K562 (cell line): Measurements from ENCODE around the gene GRB2. TPM values are rescaled to one million over a fixed set of nuclear protein-coding genes. Genes with fewer than 3 reads are reported as not detected.

ENCODE experiments used
- ARID2 ChIP-seq: fragments of 450-650 bp; IDR thresholded peaks from 2 replicates; pipeline ENCODE4 v1.6.1; 2017; ENCODE audit warnings: antibody characterized with exemption, mild to moderate bottlenecking
- CEBPG ChIP-seq, 3 experiments: fragments of 200-800 bp in 1 of 3; sonication (Bioruptor generic) in 1 of 3; sonication (generic) in 1 of 3; formaldehyde crosslinking in 1 of 3; IDR thresholded peaks in 2 of 3; conservative IDR thresholded peaks in 1 of 3; 2 replicates each; pipeline versions ENCODE4 v1.6.1 to v1.8.0; 2016 to 2022; ENCODE audit warnings: missing compliant biosample characterization in 2 of 3, missing genetic modification characterization in 2 of 3, mild to moderate bottlenecking in 1 of 3, missing genetic modification reagents in 1 of 3
- CREB1 ChIP-seq, 2 experiments: sonication (generic) in 1 of 2; formaldehyde crosslinking in 1 of 2; IDR thresholded peaks; 2 replicates each; pipeline versions ENCODE4 v1.6.1 to v1.8.0; 2012 to 2022; ENCODE audit warnings: inconsistent platforms in 1 of 2, mild to moderate bottlenecking in 1 of 2, missing genetic modification reagents in 1 of 2, moderate library complexity in 1 of 2
- HNRNPLL ChIP-seq: fragments of 200-400 bp; formaldehyde crosslinking; IDR thresholded peaks from 2 replicates; pipeline ENCODE4 v1.6.1; 2017; ENCODE audit warnings: low read length, low read depth, mild to moderate bottlenecking; ENCODE audit not compliant: poor library complexity, severe bottlenecking
- LEF1 ChIP-seq: fragments of 450-650 bp; IDR thresholded peaks from 2 replicates; pipeline ENCODE4 v1.6.1; 2016; ENCODE audit warnings: mild to moderate bottlenecking
- NR1H2 ChIP-seq: sonication (generic); formaldehyde crosslinking; IDR thresholded peaks from 2 replicates; pipeline ENCODE4 v1.4.0; 2020; ENCODE audit warnings: mild to moderate bottlenecking, missing genetic modification reagents
- NUFIP1 ChIP-seq: fragments of 450-650 bp; IDR thresholded peaks from 2 replicates; pipeline ENCODE4 v1.6.1; 2018; ENCODE audit not compliant: partially characterized antibody
- RAD21 ChIP-seq, 2 experiments: fragments of 250-450 bp in 1 of 2; fragments of 450-650 bp in 1 of 2; sonication (Bioruptor Pico) in 1 of 2; formaldehyde crosslinking in 1 of 2; IDR thresholded peaks in 1 of 2; conservative IDR thresholded peaks in 1 of 2; 2 replicates each; pipeline versions ENCODE4 v1.4.0 to v1.8.0; 2020 to 2022; ENCODE audit warnings: mild to moderate bottlenecking in 2 of 2, moderate library complexity in 1 of 2
- SMAD2 ChIP-seq: fragments of 150-350 bp; IDR thresholded peaks from 2 replicates; pipeline ENCODE4 v1.6.1; 2014; ENCODE audit warnings: low read depth, mild to moderate bottlenecking, low read length
- SRSF3 ChIP-seq: fragments of 200-400 bp; formaldehyde crosslinking; IDR thresholded peaks from 2 replicates; pipeline ENCODE4 v1.6.1; 2016; ENCODE audit warnings: mild to moderate bottlenecking, low read length, moderate library complexity; ENCODE audit not compliant: insufficient read depth
- ZFX ChIP-seq: sonication (generic); formaldehyde crosslinking; IDR thresholded peaks from 2 replicates; pipeline ENCODE4 v1.8.0; 2022; ENCODE audit warnings: mild to moderate bottlenecking, missing genetic modification reagents, moderate library complexity
- ZNF445 ChIP-seq: fragments of 250-450 bp; sonication (Bioruptor Pico); IDR thresholded peaks from 2 replicates; pipeline ENCODE4 v1.4.0; 2020; ENCODE audit warnings: low read depth, mild to moderate bottlenecking, moderate library complexity
- ZNF644 ChIP-seq: fragments of 200-800 bp; sonication (Bioruptor generic); IDR thresholded peaks from 2 replicates; pipeline ENCODE4 v1.6.1; 2016; ENCODE audit warnings: low read depth, missing genetic modification characterization, missing compliant biosample characterization
- polyA plus RNA-seq, 8 experiments: library from polyadenylated mRNA; depleted of rRNA in 4 of 8; stranded (reverse) in 5 of 8; unstranded in 3 of 8; fragments of >200 nt; fragmentation: Nextera tagmentation in 2 of 8; fragmentation: Illumina TruSeq in 1 of 8; extraction: Ambion mirVana in 2 of 8; extraction: Trizol in 1 of 8; gene quantifications; 2 replicates each; pipeline versions ENCODE4 v1.2.1 to v1.2.3, GENCODE V29; 2011 to 2014; ENCODE audit warnings: inconsistent platforms in 1 of 8, missing spikeins in 1 of 8
- total RNA-seq, 7 experiments: library from RNA; depleted of rRNA in 6 of 7; stranded (reverse); fragments of >200 nt in 6 of 7; fragmentation: Illumina TruSeq in 2 of 7; extraction: Trizol in 2 of 7; gene quantifications; 2 replicates each; pipeline versions ENCODE4 v1.2.1 to v1.2.3, GENCODE V29; 2011 to 2021; ENCODE audit warnings: low replicate concordance in 1 of 7
- TF ChIP-seq, protein P1 (sequence below): IDR thresholded peaks from 2 replicates; pipeline ENCODE4 v1.6.1; 2011; ENCODE audit not compliant: insufficient read length; ENCODE audit errors: extremely low read depth
- TF ChIP-seq, protein P2 (sequence below): IDR thresholded peaks from 2 replicates; pipeline ENCODE4 v1.6.1; 2012; ENCODE audit warnings: low read depth, low read length, improper control_type of control experiment, borderline replicate concordance
- TF ChIP-seq, protein P3 (sequence below): fragments of 250-450 bp; sonication (Bioruptor Pico); IDR thresholded peaks from 2 replicates; pipeline ENCODE4 v1.5.0; 2022; ENCODE audit warnings: mild to moderate bottlenecking
- TF ChIP-seq, protein P4 (sequence below), 2 experiments: fragments of 450-650 bp; conservative IDR thresholded peaks; 2 replicates each; pipeline ENCODE4 v1.6.1; 2017; ENCODE audit warnings: mild to moderate bottlenecking in 2 of 2, moderate library complexity in 2 of 2
- TF ChIP-seq, protein P5 (sequence below): fragments of 450-650 bp; IDR thresholded peaks from 2 replicates; pipeline ENCODE4 v1.6.1; 2018; ENCODE audit warnings: mild to moderate bottlenecking, low read depth; ENCODE audit not compliant: partially characterized antibody

Gene GRB2
- total and polyA plus RNA-seq, 9 of the 15 experiments (the other 6 are each of a cell fraction or from before 2014, with no cell fraction given): 57.2 to 136 (median 84.8) TPM

DNA sequence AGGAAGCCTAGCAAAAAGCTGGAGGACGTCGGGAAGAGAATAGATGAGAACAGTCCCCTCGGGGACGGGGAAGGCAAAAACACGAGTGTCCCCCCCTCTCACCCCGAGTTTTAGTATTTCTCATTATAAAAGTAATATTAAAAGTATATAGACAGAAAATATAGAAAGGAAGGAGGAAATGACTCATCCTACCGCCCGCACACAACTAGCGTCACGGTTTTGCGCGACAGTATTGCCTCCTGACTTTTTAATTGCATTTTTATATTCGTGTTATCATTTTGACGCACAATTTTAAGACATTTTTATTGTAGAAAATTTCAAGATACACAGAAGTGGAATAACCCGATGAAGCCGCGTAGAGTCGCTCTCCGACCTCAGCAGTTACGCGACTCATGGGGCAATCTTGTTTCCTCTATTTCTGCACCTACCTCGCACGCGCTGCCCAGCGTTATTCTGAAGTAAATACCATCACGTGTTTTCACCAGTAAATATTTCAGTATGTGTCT lies 115.6 kb downstream of the GRB2 start (continued):
- TF ChIP-seq CREB1 (IDR thresholded peaks at IDR 0.05) (peak; percentile 32; the same call in 1 of the 2 replicates), CREB1 (CRISPR knock-in tag; IDR thresholded peaks at IDR 0.05) (no peak), SRSF3 (no peak), NUFIP1 (no peak), ARID2 (no peak), CEBPG (CRISPR knock-in tag; IDR thresholded peaks at IDR 0.05) (no peak), CEBPG (tag; conservative IDR thresholded peaks at IDR 0.05 in 1 of 2, IDR thresholded peaks at IDR 0.05 in 1 of 2) (peak; percentile 30 to 77; a peak in 3 of 4 replicates), LEF1 (no peak), NR1H2 (no peak), RAD21 (CRISPR knock-in tag; conservative IDR thresholded peaks at IDR 0.05 in 1 of 2, IDR thresholded peaks at IDR 0.05 in 1 of 2) (peak; percentile 65 to 70), ZFX (CRISPR knock-in tag) (no peak; the same call in 1 of the 2 replicates), ZNF644 (tag) (no peak), HNRNPLL (no peak), SMAD2 (no peak), ZNF445 (CRISPR knock-in tag) (0 out of 2 replicates have a peak, but pooled peaks have one; percentile 63)
- TF ChIP-seq, protein P1, sequence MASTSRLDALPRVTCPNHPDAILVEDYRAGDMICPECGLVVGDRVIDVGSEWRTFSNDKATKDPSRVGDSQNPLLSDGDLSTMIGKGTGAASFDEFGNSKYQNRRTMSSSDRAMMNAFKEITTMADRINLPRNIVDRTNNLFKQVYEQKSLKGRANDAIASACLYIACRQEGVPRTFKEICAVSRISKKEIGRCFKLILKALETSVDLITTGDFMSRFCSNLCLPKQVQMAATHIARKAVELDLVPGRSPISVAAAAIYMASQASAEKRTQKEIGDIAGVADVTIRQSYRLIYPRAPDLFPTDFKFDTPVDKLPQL: no peak
- TF ChIP-seq, protein P2, sequence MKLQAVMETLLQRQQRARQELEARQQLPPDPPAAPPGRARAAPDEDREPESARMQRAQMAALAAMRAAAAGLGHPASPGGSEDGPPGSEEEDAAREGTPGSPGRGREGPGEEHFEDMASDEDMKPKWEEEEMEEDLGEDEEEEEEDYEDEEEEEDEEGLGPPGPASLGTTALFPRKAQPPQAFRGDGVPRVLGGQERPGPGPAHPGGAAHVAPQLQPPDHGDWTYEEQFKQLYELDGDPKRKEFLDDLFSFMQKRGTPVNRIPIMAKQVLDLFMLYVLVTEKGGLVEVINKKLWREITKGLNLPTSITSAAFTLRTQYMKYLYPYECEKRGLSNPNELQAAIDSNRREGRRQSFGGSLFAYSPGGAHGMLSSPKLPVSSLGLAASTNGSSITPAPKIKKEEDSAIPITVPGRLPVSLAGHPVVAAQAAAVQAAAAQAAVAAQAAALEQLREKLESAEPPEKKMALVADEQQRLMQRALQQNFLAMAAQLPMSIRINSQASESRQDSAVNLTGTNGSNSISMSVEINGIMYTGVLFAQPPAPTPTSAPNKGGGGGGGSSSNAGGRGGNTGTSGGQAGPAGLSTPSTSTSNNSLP: 0 out of 2 replicates have a peak, but pooled peaks have one; percentile 36
- TF ChIP-seq, protein P3, sequence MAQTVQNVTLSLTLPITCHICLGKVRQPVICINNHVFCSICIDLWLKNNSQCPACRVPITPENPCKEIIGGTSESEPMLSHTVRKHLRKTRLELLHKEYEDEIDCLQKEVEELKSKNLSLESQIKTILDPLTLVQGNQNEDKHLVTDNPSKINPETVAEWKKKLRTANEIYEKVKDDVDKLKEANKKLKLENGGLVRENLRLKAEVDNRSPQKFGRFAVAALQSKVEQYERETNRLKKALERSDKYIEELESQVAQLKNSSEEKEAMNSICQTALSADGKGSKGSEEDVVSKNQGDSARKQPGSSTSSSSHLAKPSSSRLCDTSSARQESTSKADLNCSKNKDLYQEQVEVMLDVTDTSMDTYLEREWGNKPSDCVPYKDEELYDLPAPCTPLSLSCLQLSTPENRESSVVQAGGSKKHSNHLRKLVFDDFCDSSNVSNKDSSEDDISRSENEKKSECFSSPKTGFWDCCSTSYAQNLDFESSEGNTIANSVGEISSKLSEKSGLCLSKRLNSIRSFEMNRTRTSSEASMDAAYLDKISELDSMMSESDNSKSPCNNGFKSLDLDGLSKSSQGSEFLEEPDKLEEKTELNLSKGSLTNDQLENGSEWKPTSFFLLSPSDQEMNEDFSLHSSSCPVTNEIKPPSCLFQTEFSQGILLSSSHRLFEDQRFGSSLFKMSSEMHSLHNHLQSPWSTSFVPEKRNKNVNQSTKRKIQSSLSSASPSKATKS (CRISPR knock-in tag): no peak
- TF ChIP-seq, protein P4, sequence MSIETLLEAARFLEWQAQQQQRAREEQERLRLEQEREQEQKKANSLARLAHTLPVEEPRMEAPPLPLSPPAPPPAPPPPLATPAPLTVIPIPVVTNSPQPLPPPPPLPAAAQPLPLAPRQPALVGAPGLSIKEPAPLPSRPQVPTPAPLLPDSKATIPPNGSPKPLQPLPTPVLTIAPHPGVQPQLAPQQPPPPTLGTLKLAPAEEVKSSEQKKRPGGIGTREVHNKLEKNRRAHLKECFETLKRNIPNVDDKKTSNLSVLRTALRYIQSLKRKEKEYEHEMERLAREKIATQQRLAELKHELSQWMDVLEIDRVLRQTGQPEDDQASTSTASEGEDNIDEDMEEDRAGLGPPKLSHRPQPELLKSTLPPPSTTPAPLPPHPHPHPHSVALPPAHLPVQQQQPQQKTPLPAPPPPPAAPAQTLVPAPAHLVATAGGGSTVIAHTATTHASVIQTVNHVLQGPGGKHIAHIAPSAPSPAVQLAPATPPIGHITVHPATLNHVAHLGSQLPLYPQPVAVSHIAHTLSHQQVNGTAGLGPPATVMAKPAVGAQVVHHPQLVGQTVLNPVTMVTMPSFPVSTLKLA (conservative IDR thresholded peaks at IDR 0.05): peak in 1 of 2 experiments; percentile 26; a peak in 1 of 4 replicates
- TF ChIP-seq, protein P5, sequence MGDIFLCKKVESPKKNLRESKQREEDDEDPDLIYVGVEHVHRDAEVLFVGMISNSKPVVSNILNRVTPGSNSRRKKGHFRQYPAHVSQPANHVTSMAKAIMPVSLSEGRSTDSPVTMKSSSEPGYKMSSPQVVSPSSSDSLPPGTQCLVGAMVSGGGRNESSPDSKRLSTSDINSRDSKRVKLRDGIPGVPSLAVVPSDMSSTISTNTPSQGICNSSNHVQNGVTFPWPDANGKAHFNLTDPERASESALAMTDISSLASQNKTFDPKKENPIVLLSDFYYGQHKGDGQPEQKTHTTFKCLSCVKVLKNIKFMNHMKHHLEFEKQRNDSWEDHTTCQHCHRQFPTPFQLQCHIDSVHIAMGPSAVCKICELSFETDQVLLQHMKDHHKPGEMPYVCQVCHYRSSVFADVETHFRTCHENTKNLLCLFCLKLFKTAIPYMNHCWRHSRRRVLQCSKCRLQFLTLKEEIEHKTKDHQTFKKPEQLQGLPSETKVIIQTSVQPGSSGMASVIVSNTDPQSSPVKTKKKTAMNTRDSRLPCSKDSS: no peak
